Neural crest cell (in vitro differentiated cells): ENCODE results near the gene RELL2. TPM values are rescaled to one million over a fixed set of nuclear protein-coding genes. Genes with fewer than 3 reads are reported as not detected.

Experiments used
- DNase-seq: peaks from one replicate; pipeline ENCODE4 v3.0.0; 2021; ENCODE audit warnings: low read depth, mixed read lengths, low spot score
- H3K27ac Mint-ChIP-seq: one replicate; pipeline ENCODE4 v1.8.0; 2021; ENCODE audit warnings: mild to moderate bottlenecking, mixed read lengths; ENCODE audit not compliant: unreplicated experiment
- H3K27me3 Mint-ChIP-seq: 2 replicates; pipeline ENCODE4 v1.8.0; 2021; ENCODE audit warnings: low read depth, mild to moderate bottlenecking, mixed read lengths
- H3K36me3 Mint-ChIP-seq: 2 replicates; pipeline ENCODE4 v1.8.0; 2021; ENCODE audit warnings: low read depth, mild to moderate bottlenecking, mixed read lengths
- H3K4me1 Mint-ChIP-seq: 2 replicates; pipeline ENCODE4 v1.8.0; 2021; ENCODE audit warnings: mixed read lengths
- H3K4me3 Mint-ChIP-seq: one replicate; pipeline ENCODE4 v1.8.0; 2021; ENCODE audit warnings: mild to moderate bottlenecking, mixed read lengths
- H3K9me3 Mint-ChIP-seq: 2 replicates; pipeline ENCODE4 v1.8.0; 2021; ENCODE audit warnings: mixed read lengths
- CTCF ChIP-seq: fragments of 200-600 bp; sonication (generic); conservative IDR thresholded peaks from 2 replicates; pipeline ENCODE4 v1.5.0; 2021; ENCODE audit warnings: antibody characterized with exemption, mild to moderate bottlenecking
- total RNA-seq: library from RNA; stranded (reverse); gene quantifications from 2 replicates; pipeline ENCODE4 v1.2.1, GENCODE V29; 2021

Gene RELL2
- total RNA-seq, 1 donor from 2014 or later = 6.9 TPM

- no peak for TF ChIP-seq CTCF
- H3K27ac Mint-ChIP-seq = no peak overlapping the region
- peaks cover 31% of the 10 kb centered on the region for H3K4me1 Mint-ChIP-seq
- peaks cover 3% of the 10 kb centered on the region for H3K36me3 Mint-ChIP-seq
- peak overlapping the region; percentile 97 for H3K4me3 Mint-ChIP-seq
- DNase-seq = no peak
- no peaks in the 10 kb centered on the region for H3K9me3 Mint-ChIP-seq
- no peaks in the 10 kb centered on the region for H3K27me3 Mint-ChIP-seq
These were observed 19.7 kb upstream of the RELL2 start for GRCh38 chr5:141617128-141617527.

DNA sequence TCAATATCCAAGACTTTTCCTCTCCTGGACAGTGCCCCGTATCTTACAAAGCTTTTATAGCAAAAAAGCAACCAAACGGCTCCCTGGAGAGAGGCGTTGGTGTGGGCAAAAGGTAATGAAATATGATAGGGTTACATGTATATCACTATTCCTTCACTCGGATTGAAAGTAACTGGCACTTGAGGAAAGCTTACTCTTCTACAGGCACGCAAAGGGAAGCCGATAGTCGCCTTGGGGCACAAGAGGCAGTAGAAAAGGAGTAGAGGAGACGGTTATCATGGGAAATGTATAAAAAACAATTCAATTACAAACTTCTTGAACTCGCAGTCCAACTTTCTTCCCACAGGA is 19.1 kb upstream of the RELL2 start:
- Mint-ChIP-seq H3K27me3 (no peaks in the 10 kb centered on the region), H3K27ac (peak overlapping the region; percentile 58), H3K4me1 (peaks cover 31% of the 10 kb centered on the region), H3K36me3 (peaks cover 3% of the 10 kb centered on the region), H3K4me3 (peak overlapping the region; percentile 97), H3K9me3 (no peaks in the 10 kb centered on the region)
- TF ChIP-seq CTCF = no peak
- DNase-seq = no peak

DNA sequence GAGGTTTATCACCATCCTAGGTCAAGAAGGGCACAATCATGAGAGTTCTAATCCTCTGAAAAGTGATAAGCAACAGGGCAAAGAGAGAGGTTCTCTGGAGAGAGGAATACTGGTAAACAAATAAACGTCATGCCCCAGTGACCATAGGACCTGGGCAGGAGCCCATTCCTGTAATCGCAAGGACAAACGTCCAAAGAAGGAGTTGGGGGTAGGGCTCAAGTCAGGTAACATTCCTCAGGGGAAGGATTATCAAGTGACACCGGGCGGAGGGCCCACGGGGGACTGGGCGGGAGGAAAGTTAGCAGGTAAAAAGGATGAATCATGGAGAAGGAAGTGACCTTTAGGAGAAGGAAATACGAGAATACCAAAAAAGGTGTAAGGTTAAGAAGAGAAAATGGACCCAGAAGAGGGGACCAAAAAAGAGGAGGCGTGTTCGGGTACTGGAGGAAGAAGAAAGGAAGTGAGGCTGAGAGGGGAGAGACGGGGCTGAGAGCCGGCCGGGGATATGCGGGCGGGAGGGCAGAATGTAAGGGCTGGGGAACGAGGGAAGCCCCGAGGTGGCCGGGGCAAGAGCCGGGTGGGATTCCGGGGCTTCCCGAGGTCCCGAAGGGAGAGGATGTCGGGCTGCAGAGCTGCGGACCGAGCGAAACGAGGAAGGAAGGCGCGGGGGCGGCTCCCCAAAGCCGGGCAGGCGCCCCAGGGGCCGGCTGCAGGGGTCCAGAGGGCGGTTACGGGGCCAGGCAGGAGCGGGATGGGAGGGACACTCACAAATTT is 18.6 kb upstream of the RELL2 start:
- H3K9me3 Mint-ChIP-seq = no peaks in the 10 kb centered on the region
- peak overlapping the region; percentile 58 for H3K27ac Mint-ChIP-seq
- peaks cover 31% of the 10 kb centered on the region for H3K4me1 Mint-ChIP-seq
- H3K4me3 Mint-ChIP-seq = peak overlapping the region; percentile 97
- DNase-seq = no peak
- no peak for TF ChIP-seq CTCF
- H3K27me3 Mint-ChIP-seq = no peaks in the 10 kb centered on the region
- peaks cover 5% of the 10 kb centered on the region for H3K36me3 Mint-ChIP-seq

DNA sequence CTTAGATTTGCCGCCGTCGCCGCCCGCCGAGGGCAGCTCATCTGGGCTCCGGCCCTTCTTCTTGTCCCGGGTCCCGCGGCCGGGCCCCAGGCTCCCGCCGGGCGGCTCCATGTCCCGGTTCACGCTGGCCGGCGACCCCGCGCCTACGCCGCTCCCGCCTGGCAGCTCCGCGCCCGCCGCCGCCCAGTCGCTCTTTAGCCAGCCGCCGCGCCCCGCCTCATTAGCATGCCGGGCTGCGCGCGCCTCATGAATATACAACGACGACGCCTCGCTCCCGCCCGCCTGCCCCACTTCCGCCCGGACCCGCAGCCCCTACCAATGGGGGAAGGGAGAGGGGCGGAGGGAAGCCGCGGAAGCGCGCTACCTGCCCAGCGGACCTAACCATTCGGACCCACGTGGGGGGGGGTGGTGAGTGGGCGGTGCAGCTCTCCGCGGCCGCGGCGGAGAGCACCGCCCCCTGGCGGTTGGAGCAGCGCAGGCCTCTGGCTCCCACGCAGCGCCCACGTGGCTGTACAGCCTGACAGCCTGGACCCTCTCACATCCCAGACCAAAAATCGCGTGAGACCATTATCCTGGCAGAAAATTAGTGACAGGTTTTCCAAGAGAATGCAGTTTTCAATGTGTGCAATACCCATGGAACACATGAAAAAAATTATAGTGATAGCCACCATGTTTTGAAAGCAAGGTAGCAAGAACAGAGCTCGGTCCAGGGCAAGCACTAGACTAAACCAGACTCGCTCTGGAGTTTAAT is 17.8 kb upstream of the RELL2 start, which contains the start of gene DIAPH1:
Gene DIAPH1 (minus strand): TSS at position 197 of the 751 bp plus-strand sequence. CDS start 86 bp downstream, at position 111.
- Mint-ChIP-seq H3K27ac (peak within 1 kb of the TSS; percentile 58), H3K9me3 (no peaks in the 10 kb centered on the region), H3K4me1 (peaks cover 28% of the 10 kb centered on the region), H3K27me3 (no peaks in the 10 kb centered on the region), H3K4me3 (peak within 1 kb of the TSS; percentile 97), H3K36me3 (peaks cover 5% of the 10 kb centered on the region)
- peak; percentile 98 for TF ChIP-seq CTCF
- peak; percentile 97 for DNase-seq

GRCh38 chr5:141623186-141623585 is 13.6 kb upstream of the RELL2 start:
- no peak for DNase-seq
- Mint-ChIP-seq H3K4me1 (peaks cover 2% of the 10 kb centered on the region), H3K9me3 (no peaks in the 10 kb centered on the region), H3K4me3 (peak overlapping the region; percentile 4), H3K36me3 (peaks cover 13% of the 10 kb centered on the region), H3K27me3 (no peaks in the 10 kb centered on the region), H3K27ac (no peak overlapping the region)
- no peak for TF ChIP-seq CTCF
